A673 (cell line): Measurements from ENCODE around the gene NTNG2.

Source experiments
- EZH2 ChIP-seq: fragments of 200-600 bp; sonication (generic); IDR thresholded peaks from 2 replicates; pipeline ENCODE4 v1.6.1; 2017; ENCODE audit warnings: borderline replicate concordance, low read depth, mild to moderate bottlenecking, mixed read lengths, antibody characterized with exemption, low read length; ENCODE audit not compliant: poor library complexity, severe bottlenecking
- TF ChIP-seq, protein P1 (sequence below): fragments of 300-800, 200-600 bp; sonication (generic); conservative IDR thresholded peaks from 2 replicates; pipeline ENCODE4 v1.5.1; 2017; ENCODE audit warnings: low read depth, mild to moderate bottlenecking, antibody characterized with exemption, low read length, moderate library complexity, mixed read lengths

DNA sequence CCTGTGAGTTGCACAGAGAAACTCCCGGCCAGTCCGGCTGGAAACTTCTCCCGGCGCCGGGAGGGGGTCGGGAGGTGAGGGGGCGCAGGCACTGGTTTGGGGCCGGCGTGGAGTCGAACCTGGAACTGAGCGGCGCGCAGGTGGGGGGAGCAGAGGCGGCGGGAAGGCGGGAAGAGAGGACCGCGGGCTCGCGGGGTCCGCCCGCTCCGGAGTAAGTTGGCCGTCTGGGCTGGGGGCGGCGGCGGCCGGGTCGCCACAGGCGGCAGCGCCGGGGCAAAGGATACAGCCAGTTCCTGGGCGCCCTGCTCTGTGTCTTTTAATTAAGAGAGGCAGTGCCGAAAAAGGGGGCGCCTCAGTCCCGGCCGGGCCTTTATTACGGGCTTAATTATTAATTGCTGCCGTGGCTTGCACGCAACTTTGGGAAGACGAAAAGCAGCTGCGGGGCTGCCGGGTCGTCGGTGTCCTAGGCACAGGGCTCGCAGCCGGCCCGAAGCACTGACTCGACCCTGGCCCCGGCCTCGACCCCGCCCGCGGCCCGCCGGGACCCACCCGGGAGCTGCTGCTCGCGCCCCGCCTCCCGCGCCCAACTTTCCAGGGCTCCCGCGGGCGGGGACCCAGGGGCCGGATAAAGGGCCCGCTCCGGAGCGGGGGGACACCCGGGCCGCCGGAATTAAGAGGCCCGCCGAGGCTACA lies 1.1 kb downstream of the NTNG2 start:
- TF ChIP-seq, protein P1, sequence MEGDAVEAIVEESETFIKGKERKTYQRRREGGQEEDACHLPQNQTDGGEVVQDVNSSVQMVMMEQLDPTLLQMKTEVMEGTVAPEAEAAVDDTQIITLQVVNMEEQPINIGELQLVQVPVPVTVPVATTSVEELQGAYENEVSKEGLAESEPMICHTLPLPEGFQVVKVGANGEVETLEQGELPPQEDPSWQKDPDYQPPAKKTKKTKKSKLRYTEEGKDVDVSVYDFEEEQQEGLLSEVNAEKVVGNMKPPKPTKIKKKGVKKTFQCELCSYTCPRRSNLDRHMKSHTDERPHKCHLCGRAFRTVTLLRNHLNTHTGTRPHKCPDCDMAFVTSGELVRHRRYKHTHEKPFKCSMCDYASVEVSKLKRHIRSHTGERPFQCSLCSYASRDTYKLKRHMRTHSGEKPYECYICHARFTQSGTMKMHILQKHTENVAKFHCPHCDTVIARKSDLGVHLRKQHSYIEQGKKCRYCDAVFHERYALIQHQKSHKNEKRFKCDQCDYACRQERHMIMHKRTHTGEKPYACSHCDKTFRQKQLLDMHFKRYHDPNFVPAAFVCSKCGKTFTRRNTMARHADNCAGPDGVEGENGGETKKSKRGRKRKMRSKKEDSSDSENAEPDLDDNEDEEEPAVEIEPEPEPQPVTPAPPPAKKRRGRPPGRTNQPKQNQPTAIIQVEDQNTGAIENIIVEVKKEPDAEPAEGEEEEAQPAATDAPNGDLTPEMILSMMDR = no peak
- TF ChIP-seq EZH2 = peak; percentile 88
